Skeletal muscle tissue (tissue), 4 donors: ENCODE results near the gene RSRC1. TPM values are rescaled to one million over a fixed set of nuclear protein-coding genes. Genes with fewer than 3 reads are reported as not detected.
"Not testable (repeated sequence)": the region's sequence is repeated elsewhere in the genome, so short reads cannot be mapped to it uniquely, and the experiment has no call there.

ENCODE experiments used
- H3K27ac ChIP-seq: one replicate; pipeline ENCODE4 v1.7.0; 2013; ENCODE audit warnings: mild to moderate bottlenecking, low read depth, low read length, inconsistent platforms
- H3K27me3 ChIP-seq, 3 donors: one replicate each; pipeline ENCODE4 v1.7.0; 2013; ENCODE audit warnings: low read length in 3 of 3; ENCODE audit not compliant: control insufficient read depth in 3 of 3, insufficient read depth in 3 of 3
- H3K36me3 ChIP-seq, 3 donors: one replicate each; pipeline ENCODE4 v1.7.0; 2013; ENCODE audit warnings: low read length in 3 of 3; ENCODE audit not compliant: control insufficient read depth in 3 of 3, insufficient read depth in 3 of 3
- H3K4me1 ChIP-seq, 3 donors: one replicate each; pipeline ENCODE4 v1.7.0; 2013; ENCODE audit warnings: low read length in 3 of 3, mild to moderate bottlenecking in 3 of 3; ENCODE audit not compliant: control insufficient read depth in 3 of 3, insufficient read depth in 3 of 3
- H3K4me3 ChIP-seq, 3 donors: one replicate each; pipeline ENCODE4 v1.7.0; 2013; ENCODE audit warnings: low read length in 3 of 3
- H3K9ac ChIP-seq, 3 donors: one replicate each; pipeline ENCODE4 v1.7.0; 2013; ENCODE audit warnings: low read length in 3 of 3, mild to moderate bottlenecking in 3 of 3, moderate library complexity in 2 of 3, low read depth in 1 of 3
- H3K9me3 ChIP-seq, 3 donors: one replicate each; pipeline ENCODE4 v1.7.0; 2013; ENCODE audit warnings: low read length in 3 of 3; ENCODE audit not compliant: control insufficient read depth in 3 of 3
- total RNA-seq: library from RNA; depleted of rRNA; stranded (reverse); fragments of >200 nt; gene quantifications from one replicate; pipeline ENCODE4 v1.2.3, GENCODE V29; 2014
- donor health status: Osteomylitis.

The RSRC1 gene
- total RNA-seq, 1 donor from 2014 or later = 33.4 TPM

DNA sequence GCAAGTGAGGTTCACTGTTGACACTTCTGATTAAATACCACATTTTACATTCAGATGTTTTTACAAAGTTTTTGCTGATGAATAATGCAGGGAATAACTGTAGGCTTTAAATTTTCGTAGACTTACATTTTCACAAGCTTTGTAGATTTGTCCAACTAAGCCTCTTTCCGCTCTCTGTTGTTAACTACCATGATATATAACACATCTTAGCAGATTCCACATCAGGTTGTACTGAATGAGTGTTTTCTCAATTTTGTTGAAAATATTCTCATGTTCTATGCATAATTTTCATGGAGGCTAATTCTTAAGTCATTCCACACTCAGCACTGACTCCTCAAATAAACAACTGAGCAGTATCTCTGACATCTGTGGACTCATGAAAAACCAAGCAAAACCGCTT is 168.3 kb downstream of the RSRC1 start:
- no peak overlapping the region for H3K9ac ChIP-seq
- H3K4me1 ChIP-seq = no peaks in the 10 kb centered on the region
- no peak overlapping the region for H3K27ac ChIP-seq
- no peaks in the 10 kb centered on the region for H3K36me3 ChIP-seq
- no peaks in the 10 kb centered on the region for H3K27me3 ChIP-seq
- H3K4me3 ChIP-seq = no peak overlapping the region
- H3K9me3 ChIP-seq = peaks cover 0 to 3% (median 0%) of the 10 kb centered on the region in 3 donors

DNA sequence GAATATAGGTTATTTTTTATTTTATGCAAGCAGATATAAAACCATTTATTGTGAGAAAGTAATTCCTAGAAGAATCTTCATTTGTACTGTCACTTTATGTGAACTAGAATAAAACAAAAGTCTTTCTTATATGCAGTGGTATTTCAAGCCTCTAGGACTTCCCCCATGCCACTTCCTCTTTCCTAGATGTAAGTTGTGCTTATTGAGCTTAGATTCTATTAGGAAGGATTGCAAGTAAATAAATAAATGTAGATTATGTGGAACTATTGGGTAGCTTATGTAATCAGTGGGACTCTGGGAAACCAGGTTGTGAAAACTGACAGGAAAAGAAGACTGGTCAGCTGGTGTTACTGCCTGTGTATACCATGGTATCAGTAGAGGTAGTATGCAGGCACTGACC is 169.7 kb downstream of the RSRC1 start:
- no peak overlapping the region for H3K9ac ChIP-seq
- H3K27ac ChIP-seq = no peak overlapping the region
- H3K27me3 ChIP-seq = no peaks in the 10 kb centered on the region
- no peaks in the 10 kb centered on the region for H3K4me1 ChIP-seq
- no peaks in the 10 kb centered on the region for H3K36me3 ChIP-seq
- peaks cover 0 to 3% (median 0%) of the 10 kb centered on the region in 3 donors for H3K9me3 ChIP-seq
- H3K4me3 ChIP-seq = no peak overlapping the region

DNA sequence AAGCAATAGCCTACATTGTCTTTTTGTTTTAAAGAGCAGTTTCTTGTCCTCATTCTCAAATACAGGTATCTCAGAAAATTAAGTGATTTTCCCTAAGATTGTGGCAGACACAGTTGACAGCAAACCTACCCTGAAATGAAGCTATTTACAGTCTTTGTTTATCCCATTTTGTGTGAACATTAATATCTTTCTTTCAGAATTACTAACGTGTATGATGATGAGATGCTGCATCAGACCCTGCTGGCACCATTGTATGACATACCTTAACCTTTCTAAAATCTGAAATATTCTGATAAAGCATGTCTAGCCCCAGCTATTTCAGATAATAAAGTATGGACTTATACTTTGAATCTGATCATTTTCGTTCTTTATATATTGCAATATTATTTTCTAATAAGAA is 185.9 kb downstream of the RSRC1 start:
- Histone ChIP-seq H3K4me1 (no peaks in the 10 kb centered on the region), H3K9me3 (no peaks in the 10 kb centered on the region), H3K4me3 (no peak overlapping the region), H3K27ac (no peak overlapping the region), H3K9ac (no peak overlapping the region), H3K27me3 (no peaks in the 10 kb centered on the region), H3K36me3 (no peaks in the 10 kb centered on the region)

DNA sequence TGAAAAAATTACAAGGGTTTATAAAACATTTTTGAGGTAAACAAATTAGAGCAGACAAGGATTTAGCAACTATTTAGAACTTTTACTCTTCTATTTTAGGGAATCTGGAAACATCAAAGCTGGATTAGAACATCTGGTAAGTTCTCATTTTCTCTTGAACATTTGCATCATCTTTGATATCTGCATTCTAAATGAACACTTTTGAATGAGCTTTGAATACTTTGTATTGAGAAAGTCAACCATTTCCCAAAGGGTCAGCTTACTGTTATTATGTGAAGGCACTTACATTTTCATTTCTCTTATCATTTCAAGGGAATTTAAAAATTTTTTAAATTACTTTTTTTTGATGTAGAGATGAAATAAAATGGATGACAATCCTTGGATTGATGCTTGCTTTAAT is 188.1 kb downstream of the RSRC1 start:
- no peak overlapping the region for H3K9ac ChIP-seq
- no peak overlapping the region for H3K27ac ChIP-seq
- H3K9me3 ChIP-seq = no peaks in the 10 kb centered on the region
- H3K4me3 ChIP-seq = no peak overlapping the region
- H3K27me3 ChIP-seq = no peaks in the 10 kb centered on the region
- no peaks in the 10 kb centered on the region for H3K36me3 ChIP-seq
- H3K4me1 ChIP-seq = no peaks in the 10 kb centered on the region

DNA sequence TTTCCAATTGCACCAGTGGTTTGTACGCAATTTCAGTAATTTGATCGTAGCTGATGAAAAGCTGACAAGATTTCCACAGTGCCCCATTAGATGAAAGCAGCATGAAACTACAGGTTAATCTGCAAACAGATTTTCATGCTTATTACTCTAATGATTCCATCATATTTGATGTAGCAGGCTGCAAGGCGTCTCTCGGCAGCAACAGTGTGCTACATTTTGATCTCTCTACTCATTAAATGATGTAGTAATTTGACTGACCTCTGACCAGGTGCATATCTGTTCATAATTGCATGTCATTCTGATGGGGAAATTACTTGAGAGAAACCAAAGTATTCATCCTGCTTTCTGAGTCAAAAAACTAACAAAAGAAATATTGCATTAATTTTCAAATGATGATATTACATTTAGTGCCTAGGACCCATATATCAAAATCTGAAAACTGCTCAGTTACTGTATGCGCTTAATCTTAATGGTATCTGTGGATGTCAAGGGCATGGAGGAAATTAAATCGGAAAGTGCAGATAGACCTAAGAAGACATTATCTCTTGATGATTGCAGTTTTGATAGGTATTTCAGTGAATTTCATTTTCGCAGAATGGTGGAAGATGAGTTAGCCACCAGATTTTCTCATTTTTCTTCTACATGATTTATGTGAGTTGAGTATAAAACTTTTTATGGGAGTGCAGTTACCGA is 198.5 kb downstream of the RSRC1 start:
- Histone ChIP-seq H3K27ac (no peak overlapping the region), H3K9me3 (no peaks in the 10 kb centered on the region), H3K4me1 (no peaks in the 10 kb centered on the region), H3K36me3 (no peaks in the 10 kb centered on the region), H3K27me3 (no peaks in the 10 kb centered on the region), H3K4me3 (no peak overlapping the region), H3K9ac (no peak overlapping the region)

DNA sequence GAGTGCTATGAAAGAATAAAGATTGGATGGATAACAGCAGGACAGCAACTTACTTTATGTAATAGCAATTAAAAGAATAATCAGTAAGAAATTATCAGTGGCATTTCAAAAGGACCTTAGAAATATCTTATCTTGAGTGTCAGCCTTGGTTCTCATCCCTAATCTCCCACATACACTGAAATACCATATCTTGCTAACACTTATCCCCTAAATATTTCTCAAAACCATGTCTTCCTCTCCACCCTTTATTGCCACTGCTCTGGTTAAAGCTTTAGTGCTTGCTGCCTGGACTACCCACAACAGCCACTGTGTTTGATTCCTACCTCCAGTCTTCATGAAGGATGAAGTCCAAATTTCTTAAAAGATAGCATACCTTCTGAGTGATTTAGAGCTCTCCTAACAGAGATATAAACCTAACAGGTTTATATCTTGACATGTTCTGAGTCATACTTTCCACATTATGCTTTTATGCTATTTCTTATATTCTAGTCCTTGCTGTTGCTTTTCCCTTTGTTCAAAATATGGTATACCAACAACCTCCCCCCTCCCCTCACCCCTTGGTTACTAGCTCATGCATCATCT is 202.8 kb downstream of the RSRC1 start:
- Histone ChIP-seq H3K9me3 (no peaks in the 10 kb centered on the region), H3K4me1 (no peaks in the 10 kb centered on the region), H3K27me3 (no peaks in the 10 kb centered on the region), H3K9ac (no peak overlapping the region), H3K4me3 (no peak overlapping the region), H3K36me3 (no peaks in the 10 kb centered on the region), H3K27ac (no peak overlapping the region)

DNA sequence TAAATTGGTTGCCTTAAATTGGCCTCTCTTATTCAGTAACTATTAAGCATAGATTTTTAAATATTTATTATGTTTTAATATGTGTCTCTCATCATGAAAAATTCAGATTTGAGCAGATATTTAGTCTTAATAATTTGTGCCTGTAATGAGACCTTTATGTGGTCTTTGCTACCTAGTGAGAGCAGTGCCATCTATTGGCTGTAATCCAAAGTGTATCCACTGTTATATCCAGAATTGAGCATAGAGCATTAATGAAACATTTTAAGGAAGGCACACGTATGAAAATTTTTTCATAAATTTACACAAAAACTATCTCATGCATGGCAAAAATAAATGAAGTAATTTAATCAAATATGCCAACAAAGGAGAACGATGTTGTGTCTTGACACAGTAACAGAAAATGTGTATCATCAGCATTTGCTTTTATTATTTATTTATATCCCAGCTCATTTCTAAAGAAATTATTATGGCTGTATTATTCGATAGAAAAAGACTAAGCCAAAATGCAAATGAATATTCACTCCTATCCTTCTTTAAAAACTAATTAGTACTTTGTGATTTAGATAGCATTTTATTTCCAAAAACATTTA is 203.5 kb downstream of the RSRC1 start:
- no peaks in the 10 kb centered on the region for H3K36me3 ChIP-seq
- H3K27ac ChIP-seq = no peak overlapping the region
- H3K4me1 ChIP-seq = no peaks in the 10 kb centered on the region
- H3K27me3 ChIP-seq = no peaks in the 10 kb centered on the region
- no peaks in the 10 kb centered on the region for H3K9me3 ChIP-seq
- no peak overlapping the region for H3K9ac ChIP-seq
- H3K4me3 ChIP-seq = no peak overlapping the region

DNA sequence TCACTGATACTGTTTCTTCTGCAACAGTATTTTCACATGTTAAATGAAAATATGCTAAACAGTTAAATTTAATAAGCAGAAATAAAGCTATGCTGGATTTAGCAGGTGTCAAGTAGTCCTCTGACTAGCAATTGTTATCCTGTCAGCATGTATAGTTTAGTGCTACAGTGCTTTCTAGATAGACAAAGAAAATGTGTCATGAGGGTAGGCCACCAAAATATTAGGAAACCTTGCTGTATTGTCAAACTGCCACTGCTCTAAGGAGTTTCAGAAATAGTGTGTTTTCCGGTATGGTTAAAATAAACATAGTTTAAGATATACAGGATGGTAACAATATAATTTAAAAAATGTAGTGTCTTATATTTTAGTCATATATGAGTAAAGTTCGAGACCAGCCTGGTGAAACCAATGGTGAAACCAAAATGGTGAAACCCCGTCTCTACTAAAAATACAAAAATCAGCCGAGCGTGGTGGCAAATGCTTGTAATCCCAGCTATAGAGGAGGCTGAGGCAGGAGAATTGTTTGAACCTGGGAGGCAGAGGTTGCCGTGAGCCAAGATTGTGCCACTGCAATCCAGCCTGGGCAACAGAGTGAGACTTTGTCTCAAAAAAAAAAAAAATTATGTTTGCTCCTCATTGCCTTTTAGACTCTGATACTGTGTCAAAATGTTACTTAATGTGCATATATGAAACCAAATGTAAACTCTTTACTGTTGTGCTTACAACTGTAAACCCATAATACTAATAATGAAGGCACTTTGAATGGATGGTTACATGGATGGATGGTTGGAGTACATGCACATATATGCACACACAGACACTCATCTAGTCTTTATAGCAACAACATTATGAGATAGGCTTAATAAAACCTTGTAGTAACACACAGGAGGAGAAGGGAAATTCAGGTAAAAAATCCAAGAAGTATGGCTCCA is 204.8 kb downstream of the RSRC1 start:
- Histone ChIP-seq H3K36me3 (no peaks in the 10 kb centered on the region), H3K27ac (no peak overlapping the region), H3K4me3 (no peak overlapping the region), H3K9ac (no peak overlapping the region), H3K4me1 (no peaks in the 10 kb centered on the region), H3K27me3 (no peaks in the 10 kb centered on the region), H3K9me3 (no peaks in the 10 kb centered on the region)

DNA sequence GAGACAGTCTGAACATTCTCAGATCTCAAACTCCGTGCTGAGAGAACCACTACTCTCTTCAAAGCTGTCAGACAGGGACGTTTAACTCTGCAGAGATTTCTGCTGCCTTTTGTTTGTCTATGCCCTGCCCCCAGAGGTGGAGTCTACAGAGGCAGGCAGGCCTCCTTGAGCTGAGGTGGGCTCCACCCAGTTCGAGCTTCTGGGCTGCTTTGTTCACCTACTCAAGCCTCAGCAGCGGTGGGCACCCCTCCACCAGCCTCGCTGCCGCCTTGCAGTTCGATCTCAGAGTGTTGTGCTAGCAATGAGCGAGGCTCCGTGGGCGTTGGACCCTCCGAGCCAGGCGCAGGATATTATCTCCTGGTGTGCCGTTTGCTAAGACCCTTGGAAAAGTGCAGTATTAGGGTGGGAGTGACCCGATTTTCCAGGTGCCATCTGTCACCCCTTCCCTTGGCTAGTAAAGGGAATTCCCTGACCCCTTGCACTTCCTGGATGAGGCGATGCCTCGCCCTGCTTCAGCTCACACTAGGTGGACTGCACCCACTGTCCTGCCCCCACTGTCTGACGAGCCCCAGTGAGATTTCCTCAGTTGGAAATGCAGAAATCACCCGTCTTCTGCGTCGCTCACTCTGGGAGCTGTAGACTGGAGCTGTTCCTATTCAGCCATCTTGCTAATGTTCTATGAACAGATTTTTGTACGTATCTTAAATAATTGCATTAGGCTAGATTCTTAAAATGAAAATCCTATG is 220.0 kb downstream of the RSRC1 start:
- not testable (repeated sequence) for H3K4me1 ChIP-seq, H3K27me3 ChIP-seq, H3K9ac ChIP-seq, H3K36me3 ChIP-seq, H3K4me3 ChIP-seq, H3K9me3 ChIP-seq, H3K27ac ChIP-seq
